Right atrium auricular region (tissue), 2 donors: Measurements from ENCODE around the gene PALM2AKAP2. TPM values are rescaled to one million over a fixed set of nuclear protein-coding genes. Genes with fewer than 3 reads are reported as not detected.
"Not testable (repeated sequence)": the region's sequence is repeated elsewhere in the genome, so short reads cannot be mapped to it uniquely, and the experiment has no call there.

Experiments
- DNase-seq: peaks from one replicate; pipeline ENCODE4 v3.0.0-alpha.2; 2019; ENCODE audit warnings: low spot score
- H3K27ac ChIP-seq, 2 donors: fragments of 200-600 bp; sonication (generic); 1 replicate in 1 of 2; 2 replicates in 1 of 2; pipeline ENCODE4 v1.5.1; 2016 to 2019
- H3K27me3 ChIP-seq, 2 donors: fragments of 200-600 bp; sonication (generic); one replicate each; pipeline versions ENCODE4 v1.5.1 to v1.6.0; 2017 to 2019
- H3K36me3 ChIP-seq: fragments of 200-600 bp; sonication (generic); one replicate; pipeline ENCODE4 v1.5.1; 2016
- H3K4me1 ChIP-seq, 2 donors: fragments of 200-600 bp; sonication (generic); one replicate each; pipeline versions ENCODE4 v1.5.1 to v1.6.0; 2017 to 2019
- H3K4me3 ChIP-seq, 2 donors: fragments of 200-600 bp; sonication (generic); 1 replicate in 1 of 2; 2 replicates in 1 of 2; pipeline ENCODE4 v1.5.1; 2017 to 2019; ENCODE audit warnings: mild to moderate bottlenecking in 1 of 2, moderate library complexity in 1 of 2
- H3K9me3 ChIP-seq, 2 donors: fragments of 200-600 bp; sonication (generic); one replicate each; pipeline ENCODE4 v1.5.1; 2019
- total RNA-seq, 2 donors: library from RNA; depleted of rRNA; stranded (reverse); fragments of >200 nt; gene quantifications; one replicate each; pipeline ENCODE4 v1.1.0, GENCODE V29; 2016
- TF ChIP-seq, protein P1 (sequence below), 2 donors: fragments of 200-600 bp; sonication (generic); IDR thresholded peaks; one replicate each; pipeline ENCODE4 v1.5.1; 2019; ENCODE audit warnings: antibody characterized with exemption in 2 of 2

Gene PALM2AKAP2
- total RNA-seq, 2 donors from 2014 or later: 56.6 to 61.1 TPM

DNA sequence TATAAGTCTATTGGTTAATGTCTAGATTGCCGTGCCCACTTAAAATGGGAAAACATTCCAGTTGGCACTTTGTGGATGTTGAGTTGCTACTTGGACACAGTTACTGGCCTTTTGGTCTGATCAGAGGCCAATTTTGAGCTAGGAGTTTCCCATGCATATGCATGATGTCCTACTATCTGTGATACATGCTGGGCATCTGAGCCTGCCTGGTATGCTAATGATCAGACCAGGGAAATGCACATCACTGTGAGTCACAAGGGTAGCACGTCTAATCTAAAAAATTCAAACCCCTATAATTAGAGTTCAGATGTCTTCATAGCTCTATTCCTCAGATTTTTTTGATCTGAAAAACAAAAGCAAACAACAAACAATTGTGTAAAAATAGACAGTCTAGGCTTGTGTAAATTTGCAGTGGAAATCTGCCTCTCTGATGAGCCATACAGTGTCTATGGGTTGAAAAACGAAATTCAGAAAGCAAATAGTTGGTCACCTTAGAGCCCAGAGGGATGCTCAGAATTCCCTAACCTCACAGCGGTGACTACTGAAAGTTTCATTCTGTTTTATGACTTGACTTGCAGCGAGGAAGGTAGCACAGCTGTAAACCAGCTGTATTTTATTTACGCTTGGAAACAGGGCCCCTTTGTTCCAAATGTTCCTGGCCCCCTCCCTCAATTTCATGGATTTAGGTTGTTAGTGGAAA, 37.3 kb downstream of the PALM2AKAP2 start:
- peaks cover 0 to 33% of the 10 kb centered on the region in 2 donors for H3K4me1 ChIP-seq
- TF ChIP-seq, protein P1, sequence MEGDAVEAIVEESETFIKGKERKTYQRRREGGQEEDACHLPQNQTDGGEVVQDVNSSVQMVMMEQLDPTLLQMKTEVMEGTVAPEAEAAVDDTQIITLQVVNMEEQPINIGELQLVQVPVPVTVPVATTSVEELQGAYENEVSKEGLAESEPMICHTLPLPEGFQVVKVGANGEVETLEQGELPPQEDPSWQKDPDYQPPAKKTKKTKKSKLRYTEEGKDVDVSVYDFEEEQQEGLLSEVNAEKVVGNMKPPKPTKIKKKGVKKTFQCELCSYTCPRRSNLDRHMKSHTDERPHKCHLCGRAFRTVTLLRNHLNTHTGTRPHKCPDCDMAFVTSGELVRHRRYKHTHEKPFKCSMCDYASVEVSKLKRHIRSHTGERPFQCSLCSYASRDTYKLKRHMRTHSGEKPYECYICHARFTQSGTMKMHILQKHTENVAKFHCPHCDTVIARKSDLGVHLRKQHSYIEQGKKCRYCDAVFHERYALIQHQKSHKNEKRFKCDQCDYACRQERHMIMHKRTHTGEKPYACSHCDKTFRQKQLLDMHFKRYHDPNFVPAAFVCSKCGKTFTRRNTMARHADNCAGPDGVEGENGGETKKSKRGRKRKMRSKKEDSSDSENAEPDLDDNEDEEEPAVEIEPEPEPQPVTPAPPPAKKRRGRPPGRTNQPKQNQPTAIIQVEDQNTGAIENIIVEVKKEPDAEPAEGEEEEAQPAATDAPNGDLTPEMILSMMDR (IDR thresholded peaks at IDR 0.05): no peak
- DNase-seq: no peak
- no peaks in the 10 kb centered on the region for H3K36me3 ChIP-seq
- H3K27ac ChIP-seq: peak overlapping the region; percentile 62 to 78
- no peaks in the 10 kb centered on the region for H3K9me3 ChIP-seq
- H3K4me3 ChIP-seq: no peak overlapping the region
- H3K27me3 ChIP-seq: no peaks in the 10 kb centered on the region

DNA sequence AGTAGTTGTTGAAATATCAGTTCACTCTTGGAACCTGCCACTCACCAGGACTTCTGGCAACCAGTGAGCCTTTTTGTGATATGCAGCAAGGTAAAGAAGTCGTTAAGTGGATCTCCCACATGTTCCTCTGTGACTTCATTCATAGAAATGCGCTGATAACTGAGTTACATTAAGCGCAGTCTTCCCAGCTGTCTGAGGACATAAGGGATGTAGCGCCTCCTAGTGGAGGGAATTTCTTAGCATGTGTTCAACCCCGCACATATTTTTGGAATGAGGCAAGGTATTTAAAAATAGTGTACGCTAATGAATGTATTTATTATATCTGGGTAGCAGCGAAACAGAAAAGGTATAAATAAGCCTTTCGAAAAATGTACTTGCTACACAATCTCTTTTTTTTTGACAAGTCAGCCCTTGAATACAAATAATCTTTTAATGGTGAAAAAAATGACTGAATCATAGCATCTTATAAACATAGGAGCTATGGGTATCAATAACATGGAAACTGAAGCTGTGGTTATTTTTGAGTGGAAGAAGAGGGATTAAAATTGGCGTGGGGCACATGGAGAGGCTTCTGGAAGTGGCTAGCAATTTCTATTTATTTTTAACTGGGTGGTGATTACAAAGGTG, 38.0 kb downstream of the PALM2AKAP2 start:
- peak overlapping the region; percentile 62 to 78 for H3K27ac ChIP-seq
- H3K4me1 ChIP-seq: peaks cover 0 to 33% of the 10 kb centered on the region in 2 donors
- H3K36me3 ChIP-seq: no peaks in the 10 kb centered on the region
- TF ChIP-seq, protein P1 (IDR thresholded peaks at IDR 0.05): peak; percentile 68 to 87
- DNase-seq: peak; percentile 92
- H3K27me3 ChIP-seq: no peaks in the 10 kb centered on the region
- no peaks in the 10 kb centered on the region for H3K9me3 ChIP-seq
- no peak overlapping the region for H3K4me3 ChIP-seq

DNA sequence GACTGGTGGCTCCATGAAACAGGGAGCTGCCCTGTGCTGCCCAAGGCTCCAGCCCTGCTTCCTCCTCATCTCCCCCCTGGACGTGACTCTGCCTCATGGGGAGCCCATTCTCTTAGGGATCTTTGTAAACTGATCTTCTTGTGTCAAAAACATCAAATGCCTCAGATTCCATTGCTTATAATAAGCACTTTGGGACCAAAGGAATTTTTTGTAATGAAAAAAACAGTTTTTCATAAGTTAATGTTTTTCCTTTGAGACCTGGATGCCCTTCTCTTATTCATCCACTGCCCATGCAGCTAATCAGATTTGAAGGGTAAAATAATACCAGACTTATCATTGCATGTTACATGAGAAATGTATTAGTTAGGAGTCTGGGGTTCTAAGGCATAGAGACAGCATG, 41.7 kb downstream of the PALM2AKAP2 start:
- H3K9me3 ChIP-seq: no peaks in the 10 kb centered on the region
- no peak overlapping the region for H3K4me3 ChIP-seq
- H3K27ac ChIP-seq: no peak overlapping the region
- H3K4me1 ChIP-seq: peaks cover 0 to 22% of the 10 kb centered on the region in 2 donors
- no peaks in the 10 kb centered on the region for H3K36me3 ChIP-seq
- no peaks in the 10 kb centered on the region for H3K27me3 ChIP-seq
- TF ChIP-seq, protein P1 (IDR thresholded peaks at IDR 0.05): no peak
- no peak for DNase-seq

DNA sequence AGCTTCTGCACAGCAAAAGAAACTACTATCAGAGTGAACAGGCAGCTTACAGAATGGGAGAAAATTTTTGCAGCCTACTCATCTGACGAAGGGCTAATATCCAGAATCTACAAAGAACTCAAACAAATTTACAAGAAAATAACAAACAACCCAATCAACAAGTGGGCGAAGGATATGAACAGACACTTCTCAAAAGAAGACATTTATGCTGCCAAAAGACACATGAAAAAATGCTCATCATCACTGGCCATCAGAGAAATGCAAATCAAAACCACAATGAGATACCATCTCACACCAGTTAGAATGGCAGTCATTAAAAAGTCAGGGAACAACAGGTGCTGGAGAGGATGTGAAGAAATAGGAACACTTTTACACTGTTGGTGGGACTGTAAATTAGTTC, 45.4 kb downstream of the PALM2AKAP2 start:
- not testable (repeated sequence) for H3K4me3 ChIP-seq, H3K36me3 ChIP-seq, H3K4me1 ChIP-seq, H3K27me3 ChIP-seq, DNase-seq, H3K27ac ChIP-seq, H3K9me3 ChIP-seq

DNA sequence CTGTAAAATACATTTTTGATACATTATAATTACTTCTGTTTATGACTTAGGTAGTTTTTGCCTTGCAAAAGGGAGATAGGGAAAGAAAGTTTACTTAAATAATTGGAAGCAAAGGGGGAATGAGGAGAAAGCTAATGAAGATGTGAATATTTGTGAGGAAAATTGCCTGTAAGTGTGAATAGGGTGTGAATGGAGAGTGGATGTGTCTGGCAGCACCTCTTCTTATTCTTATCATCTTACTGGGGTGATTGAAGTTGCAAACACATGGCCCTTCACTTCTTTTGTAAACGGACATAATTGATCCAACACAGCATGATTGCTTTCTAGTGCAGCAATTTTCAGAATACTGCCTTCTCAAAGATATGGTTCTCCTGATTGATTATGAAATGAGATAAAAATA, 46.6 kb downstream of the PALM2AKAP2 start:
- Histone ChIP-seq H3K27ac (no peak overlapping the region), H3K9me3 (no peaks in the 10 kb centered on the region), H3K4me1 (peaks cover 0 to 11% of the 10 kb centered on the region in 2 donors), H3K27me3 (no peaks in the 10 kb centered on the region), H3K4me3 (no peak overlapping the region), H3K36me3 (no peaks in the 10 kb centered on the region)
- no peak for DNase-seq
- TF ChIP-seq, protein P1 (IDR thresholded peaks at IDR 0.05): no peak

DNA sequence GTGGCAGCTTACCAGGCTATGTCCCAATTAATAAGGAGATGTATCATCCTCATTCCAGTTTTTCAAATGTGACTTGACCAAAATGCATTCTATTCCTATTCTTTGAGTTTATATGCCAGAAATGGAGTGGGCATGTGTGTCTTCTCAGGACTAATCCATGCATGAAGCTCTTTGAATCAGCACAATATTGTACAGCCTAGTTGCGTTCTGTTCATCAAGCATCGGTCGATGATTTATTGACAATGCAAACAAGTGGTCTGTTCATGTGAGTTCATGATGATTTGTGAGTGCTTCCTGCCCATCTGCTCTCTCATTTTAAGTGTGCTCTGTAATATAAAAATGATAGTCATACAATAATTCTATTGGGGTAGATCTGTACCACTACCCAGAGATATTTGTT, 48.3 kb downstream of the PALM2AKAP2 start:
- no peaks in the 10 kb centered on the region for H3K27me3 ChIP-seq
- no peak overlapping the region for H3K4me3 ChIP-seq
- TF ChIP-seq, protein P1 (IDR thresholded peaks at IDR 0.05): no peak
- H3K27ac ChIP-seq: no peak overlapping the region
- H3K4me1 ChIP-seq: peaks cover 0 to 25% of the 10 kb centered on the region in 2 donors
- no peaks in the 10 kb centered on the region for H3K36me3 ChIP-seq
- no peaks in the 10 kb centered on the region for H3K9me3 ChIP-seq
- no peak for DNase-seq
